KOPT-K1 (cell line): ENCODE data around the gene HSFX2.
"Not testable (repeated sequence)": the region's sequence is repeated elsewhere in the genome, so short reads cannot be mapped to it uniquely, and the experiment has no call there.

Source experiments
- H3K27ac ChIP-seq: fragments of 200-600 bp; sonication (generic); 2 replicates; pipeline ENCODE4 v1.5.1; 2016; ENCODE audit warnings: antibody characterized with exemption, mild to moderate bottlenecking, low read depth, low read length; ENCODE audit not compliant: poor library complexity, severe bottlenecking
- H3K36me3 ChIP-seq: fragments of 200-600 bp; sonication (generic); 2 replicates; pipeline ENCODE4 v1.5.1; 2017; ENCODE audit warnings: antibody characterized with exemption, mild to moderate bottlenecking, low read length, moderate library complexity; ENCODE audit not compliant: insufficient read depth
- H3K9me3 ChIP-seq: fragments of 200-600 bp; sonication (generic); 2 replicates; pipeline ENCODE4 v1.5.1; 2017; ENCODE audit warnings: antibody characterized with exemption, low read length, mild to moderate bottlenecking; ENCODE audit not compliant: insufficient read depth, poor library complexity, severe bottlenecking

HSFX2 gene

DNA sequence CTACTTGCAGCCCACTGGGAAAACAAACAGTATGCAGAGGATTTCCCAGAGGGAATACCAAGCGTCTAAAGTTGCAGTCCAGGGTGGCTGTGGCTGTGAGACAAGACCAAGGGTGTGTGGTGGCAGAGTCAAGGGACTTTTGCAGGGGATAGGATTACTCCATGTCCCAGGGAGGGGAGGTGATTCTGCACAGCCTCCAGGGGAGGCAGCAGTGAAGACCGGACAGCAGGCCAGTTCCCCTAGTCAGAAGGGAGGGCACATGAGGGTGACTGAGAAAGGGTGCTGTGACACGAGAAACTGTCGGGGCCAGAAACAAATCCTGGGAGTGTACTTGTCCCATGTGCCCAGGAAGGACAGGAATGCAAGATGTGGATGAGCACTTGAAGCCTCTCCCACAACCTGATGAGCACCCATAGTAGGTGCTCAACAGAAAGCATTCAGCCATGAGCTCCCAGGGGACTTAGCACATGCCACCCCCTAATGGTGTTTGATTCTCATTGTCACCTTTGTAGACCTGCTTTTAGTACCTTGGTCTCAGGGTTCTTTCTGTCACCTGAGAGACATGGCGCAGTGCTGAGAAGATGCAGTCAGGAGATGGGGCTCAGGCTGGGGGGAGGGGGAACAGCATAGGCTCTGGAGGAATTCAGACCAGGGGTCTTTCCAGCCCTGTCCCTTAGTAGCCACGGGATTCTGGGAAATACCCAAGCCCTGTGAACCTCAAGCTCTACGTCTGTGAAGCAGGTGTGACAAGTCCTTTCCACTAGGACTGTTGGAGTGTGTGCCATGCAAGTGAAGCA is 27.3 kb downstream of the HSFX2 start:
- no peaks in the 10 kb centered on the region for H3K36me3 ChIP-seq
- no peak overlapping the region for H3K27ac ChIP-seq
- H3K9me3 ChIP-seq = no peaks in the 10 kb centered on the region

DNA sequence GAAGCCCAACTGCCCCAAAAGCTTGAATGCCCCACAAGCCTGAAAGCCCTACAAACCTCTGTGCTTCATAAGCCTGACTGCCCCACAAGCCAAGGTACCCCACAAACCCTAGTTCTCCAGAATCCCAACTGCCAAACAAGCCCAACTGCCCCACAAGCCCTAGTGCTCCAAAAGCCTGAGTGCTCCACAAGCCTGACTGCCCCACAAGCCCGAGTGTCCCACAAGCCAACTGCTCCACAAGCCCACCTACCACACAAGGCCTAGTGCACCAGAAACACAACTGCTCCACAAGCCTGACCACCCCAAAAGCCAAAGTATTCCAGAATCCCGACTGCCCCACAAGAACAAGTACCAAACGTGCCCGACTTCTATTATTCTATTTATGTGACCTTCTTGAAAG is 31.8 kb downstream of the HSFX2 start:
- H3K36me3 ChIP-seq = no peaks in the 10 kb centered on the region
- no peaks in the 10 kb centered on the region for H3K9me3 ChIP-seq
- H3K27ac ChIP-seq = no peak overlapping the region

DNA sequence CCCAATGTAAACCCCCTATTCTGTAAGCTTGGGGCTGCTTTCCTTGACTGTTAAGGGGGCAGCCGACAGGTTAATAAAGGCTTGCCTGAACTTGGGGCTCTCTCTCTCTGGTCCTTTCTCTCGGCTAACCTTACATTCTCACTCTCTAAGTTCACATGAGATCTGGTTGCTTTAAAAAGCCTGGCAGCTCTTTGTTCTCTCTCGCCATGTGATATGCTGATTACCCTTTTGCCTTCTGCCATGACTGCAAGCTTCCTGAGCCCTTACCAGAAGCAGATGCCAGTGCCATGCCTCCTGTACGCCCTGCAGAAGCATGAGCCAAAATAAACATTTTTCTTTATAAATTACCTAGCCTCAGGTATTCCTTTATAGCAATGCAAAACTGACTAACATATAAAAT is 39.9 kb downstream of the HSFX2 start:
- H3K9me3 ChIP-seq, H3K36me3 ChIP-seq, H3K27ac ChIP-seq: not testable (repeated sequence)

DNA sequence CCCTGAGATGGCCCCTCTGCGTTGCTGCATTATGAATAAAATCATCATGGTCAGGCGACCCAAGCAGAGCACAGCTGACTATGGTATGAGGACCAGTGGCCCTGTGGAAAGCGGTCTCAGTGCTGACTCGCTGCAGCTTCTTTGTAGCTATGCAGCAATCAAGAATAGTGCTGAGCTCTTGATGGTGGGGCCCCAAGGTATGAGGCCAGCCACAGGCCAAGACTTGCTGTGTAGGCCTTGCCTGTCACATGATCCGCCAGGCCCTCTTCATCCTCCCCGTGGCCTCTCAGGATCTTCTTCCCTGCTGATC is 43.2 kb downstream of the HSFX2 start:
- H3K36me3 ChIP-seq, H3K9me3 ChIP-seq, H3K27ac ChIP-seq: not testable (repeated sequence)

DNA sequence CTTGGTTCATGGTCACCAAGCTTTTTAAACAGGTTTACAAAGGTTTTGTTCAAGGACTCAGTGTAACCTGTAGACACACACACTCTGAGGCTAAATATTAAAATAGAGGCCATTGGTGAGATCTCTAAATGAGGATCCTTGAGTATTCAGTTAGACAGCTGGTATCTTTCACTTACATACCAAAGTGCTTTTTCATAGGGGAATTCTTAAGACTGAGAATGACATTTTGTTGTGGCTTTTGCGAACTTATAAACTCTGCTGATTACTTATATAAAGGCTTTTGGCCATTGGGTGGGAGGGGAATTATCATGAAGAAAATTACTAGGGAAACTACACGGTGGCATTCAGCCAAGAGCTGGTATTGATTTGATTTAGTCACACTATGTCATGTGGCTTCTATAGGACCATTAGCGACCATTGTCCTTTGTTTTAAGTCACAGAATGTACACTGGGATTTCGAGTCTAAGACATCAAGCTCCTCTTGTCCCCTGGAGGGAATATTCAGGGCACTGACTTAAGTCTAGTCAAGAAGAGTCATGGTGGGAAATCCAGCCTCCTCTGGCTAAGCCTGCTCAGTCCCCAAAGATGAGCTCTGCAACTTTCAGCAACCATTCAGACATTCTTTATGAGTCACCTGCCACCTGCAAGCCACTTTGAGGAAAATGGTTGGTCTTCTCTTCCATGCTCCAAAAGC is 43.7 kb downstream of the HSFX2 start:
- not testable (repeated sequence) for H3K9me3 ChIP-seq, H3K27ac ChIP-seq, H3K36me3 ChIP-seq

DNA sequence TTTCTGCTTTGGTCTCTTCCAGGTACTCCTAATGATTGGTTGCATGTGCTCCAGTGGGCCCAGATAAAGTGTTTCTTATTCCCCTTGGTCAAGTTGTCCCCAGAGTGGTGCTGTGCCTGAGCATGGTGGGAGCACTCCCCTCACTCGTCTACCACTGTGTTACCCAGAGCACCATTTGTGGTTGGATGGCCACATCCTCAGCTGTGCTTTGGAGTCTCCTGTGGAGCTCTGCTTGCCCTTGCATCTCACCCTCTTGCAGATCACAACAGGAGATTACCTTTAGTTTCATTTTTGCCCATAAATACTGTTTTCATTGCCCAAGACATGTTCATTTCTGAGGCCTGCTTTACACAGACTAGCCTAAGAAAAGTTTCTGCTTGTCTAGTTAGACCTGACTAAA is 44.7 kb downstream of the HSFX2 start:
- not testable (repeated sequence) for H3K27ac ChIP-seq, H3K36me3 ChIP-seq, H3K9me3 ChIP-seq

DNA sequence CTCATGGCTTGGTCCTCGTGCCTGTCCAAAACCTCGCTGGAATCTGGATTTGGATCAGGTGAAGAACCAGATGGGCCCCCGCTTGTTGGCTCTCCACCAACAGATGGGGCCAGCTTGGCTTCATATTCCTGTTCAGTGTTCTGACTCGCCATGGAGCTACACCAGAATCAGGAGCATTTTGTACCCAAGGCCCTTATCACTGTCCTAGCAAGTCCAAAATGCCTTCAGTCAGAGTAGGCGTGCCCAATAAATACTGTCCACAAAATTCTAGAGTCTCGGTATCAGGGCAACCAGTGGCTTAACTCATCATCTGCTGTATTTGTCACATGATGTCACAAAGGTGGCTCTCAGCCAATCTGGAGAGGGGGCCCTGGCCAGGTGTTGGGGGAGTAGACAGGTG is 45.4 kb downstream of the HSFX2 start, which contains the start of gene HSFX3:
TSS of gene HSFX3 (minus strand) at position 224 of the 400 bp plus-strand sequence. CDS start at position 152, 72 bp downstream.
- H3K27ac ChIP-seq, H3K9me3 ChIP-seq, H3K36me3 ChIP-seq: not testable (repeated sequence)

DNA sequence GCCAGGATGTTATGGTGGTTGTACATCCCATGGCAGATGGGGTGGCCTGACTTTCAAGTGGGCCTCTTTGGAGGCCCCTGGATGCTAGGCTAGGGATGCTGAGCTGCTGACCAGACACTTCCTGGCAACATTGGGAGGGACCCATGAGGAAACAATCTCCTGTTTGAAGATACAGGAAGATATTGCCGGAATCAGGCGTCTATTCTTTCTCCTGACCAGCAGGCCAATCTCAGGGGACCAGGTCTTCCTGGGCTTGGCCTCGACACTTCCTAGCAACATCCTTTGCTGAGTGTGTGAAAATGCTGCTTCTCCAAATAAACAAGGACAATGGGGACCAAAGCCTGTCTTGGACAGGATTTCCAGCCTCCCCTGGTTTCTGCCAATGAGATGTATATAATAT is 47.3 kb downstream of the HSFX2 start:
- not testable (repeated sequence) for H3K27ac ChIP-seq, H3K9me3 ChIP-seq, H3K36me3 ChIP-seq

DNA sequence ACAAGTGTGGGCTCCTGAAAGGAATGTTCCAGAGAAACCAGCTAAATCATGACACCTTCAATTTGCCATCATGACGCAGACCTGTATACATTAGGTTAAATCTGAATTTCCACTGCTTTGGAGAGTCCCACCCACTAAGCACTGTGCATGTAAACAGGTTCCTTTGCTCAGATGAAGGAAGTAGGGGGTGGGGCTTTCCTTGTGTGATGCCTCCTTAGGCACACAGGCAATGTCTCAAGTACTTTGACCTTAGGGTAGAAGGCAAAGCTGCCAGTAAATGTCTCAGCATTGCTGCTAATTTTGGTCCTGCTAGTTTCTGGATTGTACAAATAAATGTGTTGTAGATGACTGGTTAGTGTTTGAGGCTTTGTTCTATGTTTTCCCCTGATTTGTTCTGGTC is 48.2 kb downstream of the HSFX2 start:
- not testable (repeated sequence) for H3K27ac ChIP-seq, H3K9me3 ChIP-seq, H3K36me3 ChIP-seq

DNA sequence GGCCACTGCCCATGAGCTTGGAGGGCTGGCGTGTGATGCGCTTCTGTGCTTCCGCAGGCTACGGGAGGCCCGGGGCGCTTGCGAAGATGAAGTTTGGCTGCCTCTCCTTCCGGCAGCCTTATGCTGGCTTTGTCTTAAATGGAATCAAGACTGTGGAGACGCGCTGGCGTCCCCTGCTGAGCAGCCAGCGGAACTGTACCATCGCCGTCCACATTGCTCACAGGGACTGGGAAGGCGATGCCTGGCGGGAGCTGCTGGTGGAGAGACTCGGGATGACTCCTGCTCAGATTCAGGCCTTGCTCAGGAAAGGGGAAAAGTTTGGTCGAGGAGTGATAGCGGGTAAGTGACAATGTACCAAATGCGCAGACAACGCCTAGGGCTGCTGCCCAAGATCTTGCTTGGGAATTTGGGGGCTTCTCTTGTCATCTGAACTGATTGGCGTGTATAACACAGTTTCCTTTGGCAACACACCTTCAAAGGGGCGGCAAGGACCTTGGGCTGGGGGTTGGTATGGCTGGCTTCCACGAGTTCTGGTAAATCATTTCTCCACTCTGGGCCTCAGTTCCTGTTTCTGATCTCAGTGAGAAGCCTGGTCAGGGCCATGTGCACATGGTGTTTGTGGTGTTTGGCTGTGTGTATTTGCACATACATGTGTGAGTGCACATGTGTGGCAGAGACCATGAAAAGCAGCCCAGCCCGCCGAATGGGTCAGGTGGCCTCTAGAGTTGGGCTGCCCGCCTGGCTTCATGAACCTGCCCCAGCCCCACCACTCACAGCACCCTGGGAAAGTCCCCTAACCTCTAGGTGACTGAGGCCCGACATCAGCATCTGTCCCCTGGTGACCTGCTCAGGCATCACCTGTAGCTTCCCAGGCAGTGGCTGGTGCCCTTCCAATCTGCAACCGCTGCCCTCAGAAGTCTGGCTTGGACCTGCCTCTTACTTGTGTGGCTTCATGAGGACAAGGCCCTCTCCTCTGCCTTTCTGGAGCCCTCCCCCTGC is 49.3 kb downstream of the HSFX2 start:
- H3K27ac ChIP-seq, H3K36me3 ChIP-seq: not testable (repeated sequence)

More for the DNA sequence above, 49.3 kb downstream of the HSFX2 start:
- not testable (repeated sequence) for H3K9me3 ChIP-seq
